Stimulated activated CD8-positive, alpha-beta memory T cell treated with anti-CD3 and anti-CD28 coated beads, Interleukin-7, amount 100 ng/mL, for 48 hours (primary cell): ENCODE results near the gene ASB1.

Experiments used
- DNase-seq, 2 donors: peaks; one replicate each; pipeline ENCODE4 v3.0.0-alpha.2; 2020; ENCODE audit warnings: low read depth in 1 of 2; ENCODE audit errors: extremely low read depth in 1 of 2

Gene ASB1

GRCh38 chr2:238464389-238464788, 37.7 kb downstream of the ASB1 start:
- no peak for DNase-seq

GRCh38 chr2:238465487-238466242, 38.9 kb downstream of the ASB1 start:
- no peak for DNase-seq

- no peak for DNase-seq
Measured at GRCh38 chr2:238466243-238466756, 39.6 kb downstream of the ASB1 start.

GRCh38 chr2:238467062-238467461, 40.3 kb downstream of the ASB1 start:
- no peak for DNase-seq

- no peak for DNase-seq
Measured at GRCh38 chr2:238467792-238468191, 41.1 kb downstream of the ASB1 start.

- no peak for DNase-seq
Measured at GRCh38 chr2:238469155-238469554, 42.4 kb downstream of the ASB1 start.

- DNase-seq = no peak
Measured at GRCh38 chr2:238473014-238473413, 46.3 kb downstream of the ASB1 start.

- DNase-seq = no peak
Measured at GRCh38 chr2:238473523-238473922, 46.8 kb downstream of the ASB1 start.

- no peak for DNase-seq
Measured at GRCh38 chr2:238475034-238475433, 48.3 kb downstream of the ASB1 start.

- no peak for DNase-seq
Measured at GRCh38 chr2:238475566-238475965, 48.8 kb downstream of the ASB1 start.

GRCh38 chr2:238476258-238476657, 49.5 kb downstream of the ASB1 start:
- no peak for DNase-seq

- DNase-seq = no peak
Measured at GRCh38 chr2:238478216-238478615, 51.5 kb downstream of the ASB1 start.

GRCh38 chr2:238479847-238480246, 53.1 kb downstream of the ASB1 start:
- no peak for DNase-seq

GRCh38 chr2:238483021-238483420, 56.3 kb downstream of the ASB1 start:
- DNase-seq = no peak

GRCh38 chr2:238483656-238484055, 56.9 kb downstream of the ASB1 start:
- no peak for DNase-seq

- DNase-seq = no peak
Measured at GRCh38 chr2:238484522-238485452, 58.1 kb downstream of the ASB1 start.

GRCh38 chr2:238486123-238486848, 59.6 kb downstream of the ASB1 start:
- no peak for DNase-seq

GRCh38 chr2:238487134-238487533, 60.4 kb downstream of the ASB1 start:
- DNase-seq = no peak

- DNase-seq = no peak
Measured at GRCh38 chr2:238487652-238488346, 61.1 kb downstream of the ASB1 start.

- no peak for DNase-seq
Measured at GRCh38 chr2:238488347-238488826, 61.7 kb downstream of the ASB1 start.
